ENCODE data around the gene ACTA1. TPM values are rescaled to one million over a fixed set of nuclear protein-coding genes. Genes with fewer than 3 reads are reported as not detected.
A peak's percentile ranks its signal among the peaks of the same experiment; 100 is the strongest.

ACTA1 gene
- total RNA-seq: 10 to 100 TPM in 1 of 2 donors, 1 to 10 TPM in 1; 8.2 to 17.3 TPM
- 19.8 TPM for polyA plus RNA-seq (2013, experiment 1 of 2)
- 19.5 TPM for polyA plus RNA-seq (2013, experiment 2 of 2)
- long read RNA-seq, experiment 1, partial matches to known transcripts: 1 of 5 reads
- long read RNA-seq, experiment 1, other reads (novel, unspliced or antisense): 0 of 5 reads
- long read RNA-seq, experiment 2, transcript ACTA1-202 (7 exons, 1,491 nt): major isoform, 36 of 36 reads
- long read RNA-seq, experiment 2, partial matches to known transcripts: 0 of 36 reads
- long read RNA-seq, experiment 2, other reads (novel, unspliced or antisense): 0 of 36 reads
- long read RNA-seq, experiment 3, transcript ACTA1-202 (7 exons, 1,491 nt): major isoform, 171 of 177 reads
- long read RNA-seq, experiment 3, partial matches to known transcripts: 1 of 177 reads
- long read RNA-seq, experiment 3, other reads (novel, unspliced or antisense): 5 of 177 reads
- long read RNA-seq, experiment 4, transcript ACTA1-202 (7 exons, 1,491 nt): major isoform, 10 of 10 reads
- long read RNA-seq, experiment 4, partial matches to known transcripts: 0 of 10 reads
- long read RNA-seq, experiment 4, other reads (novel, unspliced or antisense): 0 of 10 reads

GRCh38 chr1:229434005-229434640 is at the start of gene ACTA1:
Gene ACTA1 (minus strand): TSS chr1:229434094. CDS start chr1:229433115, 979 bp downstream.
- no peak within 1 kb of the TSS for H3K27ac Mint-ChIP-seq
- TF ChIP-seq, protein P1, sequence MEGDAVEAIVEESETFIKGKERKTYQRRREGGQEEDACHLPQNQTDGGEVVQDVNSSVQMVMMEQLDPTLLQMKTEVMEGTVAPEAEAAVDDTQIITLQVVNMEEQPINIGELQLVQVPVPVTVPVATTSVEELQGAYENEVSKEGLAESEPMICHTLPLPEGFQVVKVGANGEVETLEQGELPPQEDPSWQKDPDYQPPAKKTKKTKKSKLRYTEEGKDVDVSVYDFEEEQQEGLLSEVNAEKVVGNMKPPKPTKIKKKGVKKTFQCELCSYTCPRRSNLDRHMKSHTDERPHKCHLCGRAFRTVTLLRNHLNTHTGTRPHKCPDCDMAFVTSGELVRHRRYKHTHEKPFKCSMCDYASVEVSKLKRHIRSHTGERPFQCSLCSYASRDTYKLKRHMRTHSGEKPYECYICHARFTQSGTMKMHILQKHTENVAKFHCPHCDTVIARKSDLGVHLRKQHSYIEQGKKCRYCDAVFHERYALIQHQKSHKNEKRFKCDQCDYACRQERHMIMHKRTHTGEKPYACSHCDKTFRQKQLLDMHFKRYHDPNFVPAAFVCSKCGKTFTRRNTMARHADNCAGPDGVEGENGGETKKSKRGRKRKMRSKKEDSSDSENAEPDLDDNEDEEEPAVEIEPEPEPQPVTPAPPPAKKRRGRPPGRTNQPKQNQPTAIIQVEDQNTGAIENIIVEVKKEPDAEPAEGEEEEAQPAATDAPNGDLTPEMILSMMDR (conservative IDR thresholded peaks at IDR 0.05): no peak
- 5 to 6% methylated on average over 17 to 47 of the region's 51 CpGs for WGBS, 2 experiments (ENCODE audit: insufficient coverage in 1 of 2, insufficient read length in 1 of 2)
- H3K36me3 Mint-ChIP-seq (ENCODE audit: low read depth): peaks cover 8% of the 10 kb centered on the region
- H3K9me3 ChIP-seq (ENCODE audit: control insufficient read depth, low read length): no peaks in the 10 kb centered on the region
- H3K4me1 Mint-ChIP-seq: peaks cover 4% of the 10 kb centered on the region
- DNase-seq: peak; percentile 90
- H3K4me3 Mint-ChIP-seq: peak within 1 kb of the TSS; percentile 64
- H3K36me3 ChIP-seq (ENCODE audit: control insufficient read depth, insufficient read depth, low read length): peaks cover 4% of the 10 kb centered on the region
- peak within 1 kb of the TSS; percentile 53 for H3K9ac ChIP-seq (ENCODE audit: extremely low read depth, low read length, poor library complexity, severe bottlenecking)
- peaks cover 2% of the 10 kb centered on the region for H3K9me3 Mint-ChIP-seq
- no peaks in the 10 kb centered on the region for H3K4me1 ChIP-seq (ENCODE audit: control insufficient read depth, insufficient read depth, low read length)
- peak within 1 kb of the TSS; percentile 83 for H3K4me3 ChIP-seq (ENCODE audit: low read length)
- H3K27me3 Mint-ChIP-seq (ENCODE audit: insufficient read depth): peaks cover 61% of the 10 kb centered on the region
- H3K27ac ChIP-seq (ENCODE audit: low read depth, low read length): no peak within 1 kb of the TSS
- H3K27me3 ChIP-seq (ENCODE audit: control insufficient read depth, insufficient read depth, low read length, poor library complexity, severe bottlenecking): peaks cover 54% of the 10 kb centered on the region

DNA sequence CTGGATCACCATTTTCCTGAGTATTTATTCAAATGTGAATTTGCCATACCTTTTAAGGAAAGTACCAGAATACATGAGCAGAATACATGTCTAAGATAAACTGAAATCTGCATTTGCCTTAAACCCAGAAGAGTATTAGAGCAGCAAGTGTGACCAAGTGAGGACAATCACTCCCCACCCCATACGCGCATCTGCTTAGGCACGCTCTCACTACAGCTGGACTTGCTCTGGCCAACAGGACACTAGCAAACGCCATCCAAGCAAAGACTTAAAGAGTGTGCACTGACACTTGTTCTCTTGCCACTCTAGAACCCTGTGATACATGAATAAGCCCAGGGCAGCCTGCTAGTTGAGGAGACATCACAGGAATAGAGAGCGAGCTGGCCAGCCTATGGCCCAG is 48.6 kb upstream of the ACTA1 start:
- Histone ChIP-seq H3K4me3 (ENCODE audit: low read length) (no peak overlapping the region), H3K27ac (ENCODE audit: low read depth, low read length) (no peak overlapping the region), H3K27me3 (ENCODE audit: control insufficient read depth, insufficient read depth, low read length, poor library complexity, severe bottlenecking) (no peaks in the 10 kb centered on the region), H3K9ac (ENCODE audit: extremely low read depth, low read length, poor library complexity, severe bottlenecking) (no peak overlapping the region), H3K36me3 (ENCODE audit: control insufficient read depth, insufficient read depth, low read length) (peaks cover 89% of the 10 kb centered on the region), H3K4me1 (ENCODE audit: control insufficient read depth, insufficient read depth, low read length) (no peaks in the 10 kb centered on the region), H3K9me3 (ENCODE audit: control insufficient read depth, low read length) (no peaks in the 10 kb centered on the region)
- no peak for DNase-seq
- TF ChIP-seq, protein P1 (conservative IDR thresholded peaks at IDR 0.05): no peak
- 93 to 95% methylated on average over 5 of the region's 5 CpGs for WGBS, 2 experiments (ENCODE audit: insufficient coverage in 1 of 2, insufficient read length in 1 of 2)
- peaks cover 3% of the 10 kb centered on the region for H3K4me1 Mint-ChIP-seq
- H3K36me3 Mint-ChIP-seq (ENCODE audit: low read depth): peaks cover 70% of the 10 kb centered on the region
- no peaks in the 10 kb centered on the region for H3K9me3 Mint-ChIP-seq
- H3K4me3 Mint-ChIP-seq: no peak overlapping the region
- H3K27ac Mint-ChIP-seq: no peak overlapping the region
- no peaks in the 10 kb centered on the region for H3K27me3 Mint-ChIP-seq (ENCODE audit: insufficient read depth)

DNA sequence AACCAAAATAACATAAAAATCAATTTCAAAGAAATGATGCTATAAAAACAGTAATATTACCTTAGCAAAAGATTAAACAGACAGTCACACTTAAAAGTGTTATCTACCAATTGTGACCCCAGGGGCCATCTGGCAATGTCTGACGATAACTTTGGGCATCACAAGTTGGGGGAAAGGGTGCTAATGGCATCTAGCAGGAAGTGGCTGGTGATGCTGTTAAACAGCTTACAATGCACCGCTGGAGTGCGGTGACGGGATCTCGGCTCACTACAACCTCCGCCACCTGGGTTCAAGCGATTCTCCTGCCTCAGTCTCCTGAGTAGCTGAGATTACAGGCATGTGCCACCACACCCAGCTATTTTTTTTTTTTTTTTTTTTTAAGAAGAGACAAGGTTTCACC is 46.6 kb upstream of the ACTA1 start:
- no peak overlapping the region for H3K4me3 Mint-ChIP-seq
- peaks cover 68% of the 10 kb centered on the region for H3K36me3 Mint-ChIP-seq (ENCODE audit: low read depth)
- H3K36me3 ChIP-seq (ENCODE audit: control insufficient read depth, insufficient read depth, low read length): peaks cover 89% of the 10 kb centered on the region
- 95 to 96% methylated on average over 4 to 7 of the region's 7 CpGs for WGBS, 2 experiments (ENCODE audit: insufficient coverage in 1 of 2, insufficient read length in 1 of 2)
- no peak overlapping the region for H3K4me3 ChIP-seq (ENCODE audit: low read length)
- TF ChIP-seq, protein P1 (conservative IDR thresholded peaks at IDR 0.05): no peak
- no peak overlapping the region for H3K27ac ChIP-seq (ENCODE audit: low read depth, low read length)
- no peak for DNase-seq
- H3K9ac ChIP-seq (ENCODE audit: extremely low read depth, low read length, poor library complexity, severe bottlenecking): no peak overlapping the region
- peaks cover 3% of the 10 kb centered on the region for H3K4me1 Mint-ChIP-seq
- no peaks in the 10 kb centered on the region for H3K27me3 ChIP-seq (ENCODE audit: control insufficient read depth, insufficient read depth, low read length, poor library complexity, severe bottlenecking)
- H3K27ac Mint-ChIP-seq: no peak overlapping the region
- no peaks in the 10 kb centered on the region for H3K9me3 ChIP-seq (ENCODE audit: control insufficient read depth, low read length)
- H3K27me3 Mint-ChIP-seq (ENCODE audit: insufficient read depth): no peaks in the 10 kb centered on the region
- no peaks in the 10 kb centered on the region for H3K4me1 ChIP-seq (ENCODE audit: control insufficient read depth, insufficient read depth, low read length)
- H3K9me3 Mint-ChIP-seq: no peaks in the 10 kb centered on the region

Data from endodermal cell (in vitro differentiated cells).